ENCODE data around the gene TECRL.

TECRL gene

GRCh38 chr4:64326507-64326906, 82.7 kb downstream of the TECRL start:
- no peak for DNase-seq

- DNase-seq = no peak
Observed at GRCh38 chr4:64306255-64306565, 103.0 kb downstream of the TECRL start.

- no peak for DNase-seq
Observed at GRCh38 chr4:64305565-64306254, 103.5 kb downstream of the TECRL start.

- DNase-seq = no peak
Observed at GRCh38 chr4:64272432-64272831, 136.8 kb downstream of the TECRL start.

- DNase-seq = no peak
Observed at GRCh38 chr4:64271601-64272081, 137.6 kb downstream of the TECRL start.

GRCh38 chr4:64266669-64267068, 142.6 kb downstream of the TECRL start:
- DNase-seq = no peak

GRCh38 chr4:64266263-64266662, 143.0 kb downstream of the TECRL start:
- no peak for DNase-seq

GRCh38 chr4:64251781-64252180, 157.5 kb downstream of the TECRL start:
- DNase-seq = no peak

- DNase-seq = no peak
Observed at GRCh38 chr4:64250488-64250887, 158.8 kb downstream of the TECRL start.

- no peak for DNase-seq
Observed at GRCh38 chr4:64250061-64250460, 159.2 kb downstream of the TECRL start.

- no peak for DNase-seq
Observed at GRCh38 chr4:64248186-64248585, 161.1 kb downstream of the TECRL start.

- no peak for DNase-seq
Observed at GRCh38 chr4:64230709-64231310, 178.4 kb downstream of the TECRL start.

Data from CD4-positive, alpha-beta T cell treated with Interleukin-4 for 4 hours (primary cell).